ENCODE measurements around the gene SCRN1. TPM values are rescaled to one million over a fixed set of nuclear protein-coding genes. Genes with fewer than 3 reads are reported as not detected.

The SCRN1 gene
- total and polyA plus RNA-seq, 2 of the 13 experiments (the other 11 are each of a cell fraction or from before 2014, with no cell fraction given) = 43.2 to 49.8 TPM

DNA sequence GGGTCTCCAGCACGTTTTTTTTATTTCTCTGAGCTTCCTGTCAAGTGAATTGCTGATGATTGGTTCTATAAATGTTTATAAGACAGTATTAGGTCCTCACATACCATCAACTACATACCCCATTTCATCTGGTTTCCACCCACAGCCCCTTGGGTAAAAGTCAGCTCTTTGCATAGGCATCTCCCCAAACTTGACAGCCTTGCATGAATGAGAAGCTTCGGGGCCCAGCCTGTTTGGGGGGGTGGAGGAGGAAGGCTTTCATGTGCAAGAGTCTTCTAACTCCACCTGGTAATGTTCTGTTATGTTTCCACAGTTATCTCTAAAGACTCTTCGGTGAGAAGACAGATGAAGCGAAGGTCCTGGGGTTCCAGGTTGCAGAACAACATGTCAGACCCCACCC lies 75.4 kb downstream of the SCRN1 start:
- FAIRE-seq = no peak

DNA sequence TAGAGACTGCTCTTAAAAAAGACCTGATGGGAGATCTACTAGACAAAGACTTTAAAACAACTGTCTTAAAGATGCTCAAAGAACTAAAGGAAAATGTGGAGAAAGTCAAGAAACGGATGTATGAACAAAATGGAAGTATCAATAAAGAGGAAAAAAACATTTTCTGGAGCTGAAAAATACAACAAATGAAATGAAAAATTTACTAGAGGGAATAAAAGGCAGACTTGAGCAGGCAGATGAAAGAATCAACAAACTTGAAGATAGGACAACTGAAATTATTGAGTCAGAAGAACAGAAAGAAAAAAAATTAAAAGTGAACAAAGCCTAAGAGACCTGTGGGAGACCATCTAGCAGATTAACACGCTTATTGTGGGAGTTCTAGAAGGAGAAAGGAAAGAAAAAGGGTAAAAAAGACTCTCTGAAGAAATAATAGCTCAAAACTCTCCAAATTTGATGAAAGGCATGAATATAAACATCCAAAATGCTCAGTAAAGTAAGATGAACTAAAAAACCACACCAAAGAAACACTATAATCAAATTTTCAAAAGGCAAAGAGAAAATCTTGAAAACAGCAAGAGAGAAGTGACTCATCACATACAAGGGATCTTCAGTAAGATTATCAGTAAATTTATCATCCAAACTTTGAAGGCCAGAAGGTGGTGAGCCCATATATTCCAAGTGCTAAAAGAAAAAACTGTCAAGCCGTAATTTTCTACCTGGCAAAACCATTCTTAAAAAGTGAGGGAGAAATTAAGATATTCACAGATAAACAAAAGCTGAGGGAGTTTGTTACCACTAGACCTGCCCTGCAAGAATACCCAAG lies 83.2 kb downstream of the SCRN1 start:
- no peak overlapping the region for H3K27ac ChIP-seq (ENCODE audit: extremely low read length, insufficient read depth, low read length)
- no peaks in the 10 kb centered on the region for H3K79me2 ChIP-seq (ENCODE audit: insufficient read depth, low read length)
- no peak overlapping the region for H3K4me3 ChIP-seq (replicated peaks in 1 of 3; ENCODE audit: insufficient read depth in 1 of 3, low read depth in 2 of 3, low read length in 3 of 3)
- no peaks in the 10 kb centered on the region for H4K20me1 ChIP-seq (ENCODE audit: insufficient read depth, low read length)
- no peaks in the 10 kb centered on the region for H3K4me1 ChIP-seq (ENCODE audit: insufficient read depth, low read length)
- no peaks in the 10 kb centered on the region for H3K36me3 ChIP-seq (replicated peaks in 1 of 2; ENCODE audit: control insufficient read depth in 1 of 2, insufficient read depth in 2 of 2, low read length in 2 of 2)
- no peaks in the 10 kb centered on the region for H3K27me3 ChIP-seq (ENCODE audit: control insufficient read depth in 1 of 2, insufficient read depth in 2 of 2, low read length in 2 of 2)
- H3K4me2 ChIP-seq (ENCODE audit: low read depth, low read length) = no peak overlapping the region
- ChIA-PET CTCF (ENCODE audit: low intra/inter-chr PET ratio, low total read pairs) (no interaction called here), POLR2A (no interaction called here)
- intact Hi-C loops (cut with micrococcal nuclease; ENCODE audit: unreplicated experiment) = no loop called here
- ATAC-seq = no peak
- no TSS peak for BruUV-seq (replicated peaks)
- H3K9ac ChIP-seq (ENCODE audit: insufficient read depth, low read depth, low read length) = no peak overlapping the region
- peaks cover 16% of the 10 kb centered on the region for H3K9me3 ChIP-seq (ENCODE audit: low read length)
- 2% methylated on average over 3 of the region's 3 CpGs for WGBS (ENCODE audit: low lambda C conversion rate)
- DNase-seq (ENCODE audit: low spot score) = no peak
- no peak overlapping the region for H2AFZ ChIP-seq (ENCODE audit: low read length)
- in situ Hi-C loops (cut with HindIII; ENCODE audit: extremely low pct_ligation_motif_present, low pct_unique_long_range_greater_than_20kb) = no loop called here
- TF ChIP-seq KLF12 (CRISPR knock-in tag; IDR thresholded peaks at IDR 0.05; ENCODE audit: borderline replicate concordance) = no peak
- TF ChIP-seq ZNF160 (CRISPR knock-in tag; IDR thresholded peaks at IDR 0.05) = 0 out of 2 replicates have a peak, but pooled peaks have one; percentile 69
- FAIRE-seq = no peak

More for the DNA sequence above, 75.4 kb downstream of the SCRN1 start:
- no peaks in the 10 kb centered on the region for H3K9me3 ChIP-seq (ENCODE audit: low read length)
- H3K4me2 ChIP-seq (ENCODE audit: low read depth, low read length) = no peak overlapping the region
- H3K9ac ChIP-seq (ENCODE audit: insufficient read depth, low read depth, low read length) = no peak overlapping the region
- no peak for DNase-seq (ENCODE audit: low spot score)
- WGBS (ENCODE audit: low lambda C conversion rate) = 57% methylated on average over 4 of the region's 4 CpGs
- no peak overlapping the region for H3K4me3 ChIP-seq (replicated peaks in 1 of 3; ENCODE audit: insufficient read depth in 1 of 3, low read depth in 2 of 3, low read length in 3 of 3)
- no peaks in the 10 kb centered on the region for H4K20me1 ChIP-seq (ENCODE audit: insufficient read depth, low read length)
- no peaks in the 10 kb centered on the region for H3K27me3 ChIP-seq (ENCODE audit: control insufficient read depth in 1 of 2, insufficient read depth in 2 of 2, low read length in 2 of 2)
- TF ChIP-seq ZNF10 (CRISPR knock-in tag; IDR thresholded peaks at IDR 0.05; ENCODE audit: borderline replicate concordance, low read depth) (no peak), RBM39 (IDR thresholded peaks at IDR 0.05; ENCODE audit: low read depth, low read length, poor library complexity, severe bottlenecking) (no peak), ZBTB7B (CRISPR knock-in tag; IDR thresholded peaks at IDR 0.05) (no peak), TAF1 (CRISPR knock-in tag; IDR thresholded peaks at IDR 0.05) (no peak), ZNF839 (CRISPR knock-in tag; IDR thresholded peaks at IDR 0.05; ENCODE audit: borderline replicate concordance) (no peak), TMF1 (CRISPR knock-in tag; IDR thresholded peaks at IDR 0.05; ENCODE audit: low read depth) (no peak)
- no peak for ATAC-seq
- intact Hi-C loops (cut with micrococcal nuclease; ENCODE audit: unreplicated experiment) (no loop called here), in situ Hi-C loops (cut with HindIII; ENCODE audit: extremely low pct_ligation_motif_present, low pct_unique_long_range_greater_than_20kb) (no loop called here)
- no peaks in the 10 kb centered on the region for H3K4me1 ChIP-seq (ENCODE audit: insufficient read depth, low read length)
- no peak overlapping the region for H3K27ac ChIP-seq (ENCODE audit: extremely low read length, insufficient read depth, low read length)
- no peak overlapping the region for H2AFZ ChIP-seq (ENCODE audit: low read length)
- no TSS peak for BruUV-seq (replicated peaks)
- H3K36me3 ChIP-seq (replicated peaks in 1 of 2; ENCODE audit: control insufficient read depth in 1 of 2, insufficient read depth in 2 of 2, low read length in 2 of 2) = peaks cover 0 to 2% of the 10 kb centered on the region in 2 experiments; a peak in 2 of 5 replicates
- no peaks in the 10 kb centered on the region for H3K79me2 ChIP-seq (ENCODE audit: insufficient read depth, low read length)
- ChIA-PET CTCF (ENCODE audit: low intra/inter-chr PET ratio, low total read pairs) (no interaction called here), POLR2A (no interaction called here)

Measured in HepG2 (cell line).